GM18868 (cell line): ENCODE data around the gene OLIG1.

Experiments
- ATAC-seq: cut with Tn5 transposase; IDR thresholded peaks from one replicate; pipeline ENCODE4 v1.9.1; 2021; ENCODE audit warnings: mild to moderate bottlenecking, moderate library complexity; ENCODE audit not compliant: unreplicated experiment

Gene OLIG1

GRCh38 chr21:33061233-33061632, 8.7 kb upstream of the OLIG1 start:
- ATAC-seq: no peak

GRCh38 chr21:33063375-33063883, 6.5 kb upstream of the OLIG1 start:
- ATAC-seq: no peak

GRCh38 chr21:33063907-33064622, 5.9 kb upstream of the OLIG1 start:
- ATAC-seq: no peak

DNA sequence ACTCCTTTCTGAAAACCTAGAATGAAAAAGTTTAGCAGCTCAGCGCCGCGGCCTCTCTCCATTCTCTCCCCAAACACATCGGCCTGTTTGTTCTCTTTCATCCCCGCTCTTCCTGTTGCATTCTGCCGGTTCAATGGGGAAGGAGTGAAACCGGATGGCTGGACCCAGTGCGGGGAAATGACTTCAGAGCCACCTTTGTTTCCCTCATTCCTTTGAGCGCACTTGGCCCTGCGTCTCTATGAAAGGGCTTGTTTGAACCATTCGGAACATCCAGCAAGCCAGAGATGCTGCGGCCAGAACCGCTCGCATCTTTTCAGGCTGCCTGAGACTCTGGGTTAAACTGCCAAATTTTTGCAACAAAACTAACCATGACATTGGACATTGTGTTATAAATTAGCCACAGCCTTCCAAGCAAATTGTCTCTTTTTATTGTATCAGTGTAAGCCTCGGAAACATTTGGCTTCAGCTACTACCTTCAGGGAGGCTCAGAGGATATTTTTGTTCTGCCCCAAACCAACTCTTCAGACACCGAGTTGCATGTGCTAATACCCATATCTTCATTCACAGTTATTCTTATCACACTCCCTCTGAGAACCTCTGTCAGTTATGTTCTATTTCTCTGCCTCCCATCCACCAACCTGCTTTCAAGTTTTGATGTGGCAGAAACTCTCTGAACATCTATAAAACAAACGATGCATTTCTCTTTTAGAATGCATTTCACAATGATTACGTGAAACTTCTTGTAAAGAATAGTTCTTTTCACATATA, 5.1 kb upstream of the OLIG1 start:
- no peak for ATAC-seq

GRCh38 chr21:33067043-33067442, 2.9 kb upstream of the OLIG1 start:
- ATAC-seq: no peak

DNA sequence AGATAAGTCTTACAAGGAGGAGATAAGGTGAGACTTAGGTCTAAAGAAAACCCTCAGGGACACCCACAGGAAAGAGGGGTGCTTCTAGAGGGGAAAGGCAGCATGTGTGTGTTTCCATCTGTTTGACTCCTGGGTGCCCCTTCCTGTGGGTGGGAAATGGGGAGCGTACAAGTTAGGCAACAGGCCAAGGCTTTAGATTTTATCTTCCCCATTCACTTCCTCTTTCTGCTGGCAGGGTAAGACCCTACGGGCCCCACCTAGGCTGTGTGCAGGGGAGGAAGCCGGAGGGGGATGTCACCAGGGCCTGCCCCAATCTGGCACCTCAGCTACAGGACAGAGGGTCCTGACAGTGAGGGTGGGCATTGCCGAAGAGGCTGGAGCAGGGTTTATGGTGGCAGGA, 2.5 kb upstream of the OLIG1 start:
- ATAC-seq: no peak

GRCh38 chr21:33069243-33069642, 698 bp upstream of the OLIG1 start:
- ATAC-seq: no peak

- ATAC-seq: no peak
These were observed 322 bp upstream of the OLIG1 start for GRCh38 chr21:33069645-33069993.

GRCh38 chr21:33070744-33070997, 730 bp downstream of the OLIG1 start:
- no peak for ATAC-seq

DNA sequence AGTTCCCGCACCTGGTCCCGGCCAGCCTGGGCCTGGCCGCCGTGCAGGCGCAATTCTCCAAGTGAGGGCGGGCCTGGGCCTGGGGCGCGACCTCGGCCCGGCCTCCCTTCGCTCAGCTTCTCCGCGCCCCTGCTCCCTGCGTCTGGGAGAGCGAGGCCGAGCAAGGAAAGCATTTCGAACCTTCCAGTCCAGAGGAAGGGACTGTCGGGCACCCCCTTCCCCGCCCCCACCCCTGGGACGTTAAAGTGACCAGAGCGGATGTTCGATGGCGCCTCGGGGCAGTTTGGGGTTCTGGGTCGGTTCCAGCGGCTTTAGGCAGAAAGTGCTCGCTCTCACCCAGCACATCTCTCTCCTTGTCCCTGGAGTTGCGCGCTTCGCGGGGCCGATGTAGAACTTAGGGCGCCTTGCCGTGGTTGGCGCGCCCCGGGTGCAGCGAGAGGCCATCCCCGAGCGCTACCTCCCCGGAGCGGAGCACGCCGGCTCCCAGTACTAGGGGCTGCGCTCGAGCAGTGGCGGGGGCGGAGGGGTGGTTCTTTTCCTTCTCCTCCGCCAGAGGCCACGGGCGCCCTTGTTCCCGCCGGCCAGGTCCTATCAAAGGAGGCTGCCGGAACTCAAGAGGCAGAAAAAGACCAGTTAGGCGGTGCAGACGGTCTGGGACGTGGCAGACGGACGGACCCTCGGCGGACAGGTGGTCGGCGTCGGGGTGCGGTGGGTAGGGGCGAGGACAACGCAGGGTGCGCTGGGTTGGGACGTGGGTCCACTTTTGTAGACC, 1.2 kb downstream of the OLIG1 start:
- no peak for ATAC-seq

- no peak for ATAC-seq
These were observed 1.9 kb downstream of the OLIG1 start for GRCh38 chr21:33071770-33072306.

GRCh38 chr21:33073636-33074035, 3.7 kb downstream of the OLIG1 start:
- ATAC-seq: no peak

- no peak for ATAC-seq
These were observed 5.2 kb downstream of the OLIG1 start for GRCh38 chr21:33075128-33075527.

GRCh38 chr21:33075596-33076195, 5.8 kb downstream of the OLIG1 start:
- ATAC-seq: no peak

DNA sequence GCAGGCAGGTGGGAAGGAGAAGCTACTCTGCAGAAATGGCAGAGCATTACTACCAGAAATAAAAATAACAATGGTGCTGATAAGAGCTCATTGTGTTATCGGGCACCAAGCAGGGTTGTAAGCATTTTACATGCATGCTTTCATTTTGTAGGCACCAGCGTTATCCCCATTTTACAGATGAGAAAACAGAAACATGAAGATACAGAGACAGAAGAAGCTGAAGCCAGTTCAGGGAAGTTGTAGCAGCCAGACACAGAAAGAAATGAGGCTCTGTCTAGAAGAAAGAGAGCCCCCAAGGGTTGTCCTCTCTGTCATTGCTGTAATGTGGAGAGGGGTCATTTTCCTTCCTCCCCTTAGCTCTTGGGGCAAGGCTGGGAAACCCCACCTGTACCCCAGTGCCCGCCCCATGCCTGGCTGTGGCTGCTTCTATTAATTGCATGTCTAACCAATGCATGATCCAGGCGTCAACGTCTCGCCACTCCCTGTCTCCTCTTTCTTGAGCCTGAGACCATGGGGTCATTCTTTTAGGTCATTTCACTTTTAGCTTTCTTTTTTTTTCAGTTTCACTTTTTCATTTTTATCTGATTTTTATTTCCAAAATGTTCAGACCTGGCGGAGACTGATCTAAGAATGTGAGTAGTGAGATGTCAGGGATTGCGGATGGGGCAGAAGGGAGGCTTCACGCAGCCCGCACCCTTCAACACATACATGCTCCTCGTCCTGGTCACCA, 6.8 kb downstream of the OLIG1 start:
- no peak for ATAC-seq

DNA sequence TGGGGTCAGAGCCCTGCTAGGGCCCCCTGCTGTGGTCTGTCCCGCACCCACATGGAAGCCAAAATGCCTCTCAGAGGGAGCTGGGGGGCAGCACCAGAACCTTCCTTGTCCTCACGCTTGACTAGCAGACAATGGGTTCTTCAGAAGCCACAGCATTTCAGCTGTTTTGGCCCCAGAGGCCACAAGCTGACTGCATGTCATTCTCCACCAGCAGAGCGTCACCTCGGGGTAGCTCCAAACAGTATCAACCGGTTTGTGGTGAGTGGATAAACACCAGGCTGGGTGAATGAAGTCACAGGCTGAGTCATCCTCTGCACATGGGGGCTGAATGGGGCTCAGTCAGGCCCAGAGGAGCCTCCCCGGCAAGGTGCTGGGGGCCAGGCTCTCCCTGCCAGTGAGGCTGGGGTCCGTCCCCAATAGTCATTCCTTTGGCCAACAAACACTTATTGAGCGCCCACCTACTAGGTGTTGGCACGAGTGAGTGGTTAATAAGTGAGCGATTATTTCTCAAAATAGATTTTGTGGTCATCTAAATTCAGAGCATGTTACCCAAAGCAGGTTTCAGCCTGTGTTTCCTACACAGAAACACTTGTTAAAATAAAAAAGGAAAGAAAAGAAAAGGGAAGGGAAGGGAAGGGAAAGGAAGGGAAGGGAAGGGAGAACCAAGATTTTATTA, 9.1 kb downstream of the OLIG1 start:
- peak; percentile 99 for ATAC-seq

DNA sequence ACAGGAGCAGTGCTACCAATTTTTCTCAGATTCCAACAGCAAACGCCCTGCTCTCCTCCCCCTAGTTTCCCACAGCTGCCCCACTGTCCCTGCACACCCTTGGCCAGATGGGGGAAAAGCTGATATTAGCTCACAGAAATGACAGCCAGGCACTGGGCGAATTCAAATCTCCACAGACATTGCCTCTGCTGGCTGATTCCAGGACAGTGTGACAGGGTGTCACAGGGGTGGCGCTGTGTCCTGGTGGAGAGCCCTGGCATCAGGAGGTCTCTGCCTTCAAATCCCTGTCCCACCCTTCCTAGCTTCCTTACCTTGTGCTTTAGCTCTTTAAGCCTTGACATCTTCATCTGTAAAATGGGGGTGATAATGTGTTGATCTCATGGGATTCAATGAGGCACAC, 10.4 kb downstream of the OLIG1 start:
- no peak for ATAC-seq

DNA sequence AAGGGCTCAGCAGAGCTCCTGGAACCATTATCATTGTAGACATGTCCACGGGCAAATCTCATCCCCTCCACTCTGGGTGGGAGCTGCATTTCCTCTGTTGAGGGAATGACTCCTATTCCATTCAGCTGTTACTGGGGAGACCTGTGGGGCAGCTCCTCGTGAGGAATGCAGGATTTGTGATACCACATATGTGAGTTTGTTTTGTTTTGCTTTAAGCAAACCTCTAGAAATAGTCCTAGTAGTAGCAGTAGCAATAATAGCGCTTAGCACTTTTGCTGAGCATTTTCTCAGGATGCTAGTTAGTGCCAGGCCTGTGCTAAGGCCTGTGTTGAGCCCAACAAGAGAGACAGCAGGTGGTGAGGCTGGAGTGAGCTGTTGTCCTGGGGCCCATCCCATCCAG, 10.8 kb downstream of the OLIG1 start:
- ATAC-seq: no peak

DNA sequence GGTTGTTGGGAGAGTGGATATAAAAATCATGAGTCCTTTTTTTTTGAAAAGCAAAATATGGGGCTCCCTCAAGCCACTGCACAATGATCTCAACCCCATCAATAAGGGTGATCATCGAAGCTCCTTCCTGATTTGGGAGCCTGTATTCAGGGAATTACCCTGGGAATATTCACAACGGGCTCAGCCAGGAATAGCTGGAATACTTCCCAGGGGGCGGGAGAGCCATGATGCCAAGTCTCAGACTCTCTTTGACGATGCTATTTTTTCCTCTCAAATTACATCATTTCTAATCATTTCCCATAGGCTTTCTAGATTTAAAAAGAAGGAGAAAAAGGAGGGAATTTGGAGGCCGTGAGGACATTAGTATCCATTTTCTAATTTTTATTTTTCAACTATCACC, 18.4 kb downstream of the OLIG1 start:
- ATAC-seq: no peak
